ENCODE data around the gene TPRN.

DNA sequence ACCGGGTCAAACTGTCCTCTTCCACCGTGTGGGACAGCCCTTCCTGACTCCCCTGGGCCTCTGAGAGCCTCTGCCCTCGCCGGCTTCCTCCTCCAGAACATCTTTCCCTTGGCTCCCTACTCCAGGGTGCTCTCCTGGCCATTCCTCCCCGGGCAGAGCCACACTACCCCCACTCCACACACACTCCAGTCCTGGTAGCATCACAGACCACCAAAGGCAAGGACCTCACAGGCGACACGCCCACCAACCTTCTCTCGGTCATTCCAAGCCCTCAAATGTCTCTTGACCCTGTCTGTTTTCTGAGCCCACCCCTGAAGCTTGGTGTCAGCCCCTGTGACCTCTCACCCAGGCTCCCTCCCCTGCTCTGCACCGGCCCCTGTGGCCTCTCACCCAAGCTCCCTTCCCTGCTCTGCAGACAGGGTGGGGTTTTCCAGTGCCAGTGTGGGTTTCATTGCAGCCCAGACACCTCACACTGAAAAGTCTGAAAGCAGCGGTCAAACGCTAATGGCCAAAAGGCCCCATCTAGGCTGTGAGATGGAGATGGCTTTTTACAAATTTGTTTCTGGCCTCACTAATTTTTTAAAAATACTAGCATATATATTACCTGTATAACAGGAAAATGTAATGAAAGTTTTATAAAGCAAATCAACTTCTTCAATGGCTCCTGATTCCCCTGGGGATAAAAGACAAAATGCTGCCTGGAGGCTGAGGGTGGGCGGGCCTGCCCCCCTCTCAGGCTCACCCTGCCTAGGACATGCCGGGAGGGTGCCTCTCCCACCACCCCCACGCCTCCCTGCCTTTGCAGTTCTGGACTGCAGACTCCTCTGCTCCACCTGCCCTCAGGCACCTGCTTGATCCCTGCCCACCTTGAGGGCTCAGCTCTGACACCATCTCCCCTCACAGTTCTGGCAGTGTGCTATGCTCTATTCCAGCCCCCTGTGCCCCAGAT, 41.2 kb downstream of the TPRN start:
- TF ChIP-seq POLR2AphosphoS5 (IDR thresholded peaks at IDR 0.05) (no peak), EP300 (IDR thresholded peaks at IDR 0.05) (no peak), POLR2A (IDR thresholded peaks at IDR 0.05) (no peak)
- TF ChIP-seq, protein P1, sequence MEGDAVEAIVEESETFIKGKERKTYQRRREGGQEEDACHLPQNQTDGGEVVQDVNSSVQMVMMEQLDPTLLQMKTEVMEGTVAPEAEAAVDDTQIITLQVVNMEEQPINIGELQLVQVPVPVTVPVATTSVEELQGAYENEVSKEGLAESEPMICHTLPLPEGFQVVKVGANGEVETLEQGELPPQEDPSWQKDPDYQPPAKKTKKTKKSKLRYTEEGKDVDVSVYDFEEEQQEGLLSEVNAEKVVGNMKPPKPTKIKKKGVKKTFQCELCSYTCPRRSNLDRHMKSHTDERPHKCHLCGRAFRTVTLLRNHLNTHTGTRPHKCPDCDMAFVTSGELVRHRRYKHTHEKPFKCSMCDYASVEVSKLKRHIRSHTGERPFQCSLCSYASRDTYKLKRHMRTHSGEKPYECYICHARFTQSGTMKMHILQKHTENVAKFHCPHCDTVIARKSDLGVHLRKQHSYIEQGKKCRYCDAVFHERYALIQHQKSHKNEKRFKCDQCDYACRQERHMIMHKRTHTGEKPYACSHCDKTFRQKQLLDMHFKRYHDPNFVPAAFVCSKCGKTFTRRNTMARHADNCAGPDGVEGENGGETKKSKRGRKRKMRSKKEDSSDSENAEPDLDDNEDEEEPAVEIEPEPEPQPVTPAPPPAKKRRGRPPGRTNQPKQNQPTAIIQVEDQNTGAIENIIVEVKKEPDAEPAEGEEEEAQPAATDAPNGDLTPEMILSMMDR (IDR thresholded peaks at IDR 0.05) = no peak

All from sigmoid colon (tissue), 4 donors.